Adipocyte (in vitro differentiated cells): Measurements from ENCODE around the gene TERC.

ENCODE experiments used
- DNase-seq: peaks from one replicate; pipeline ENCODE4 v3.0.0-alpha.2; 2015; ENCODE audit warnings: low read depth
- H3K27me3 ChIP-seq: replicated peaks from 2 replicates; pipeline ENCODE4 v1.7.0; 2013; ENCODE audit warnings: mild to moderate bottlenecking, low read length, moderate library complexity; ENCODE audit not compliant: control insufficient read depth, insufficient read depth
- H3K36me3 ChIP-seq: 2 replicates; pipeline ENCODE4 v1.7.0; 2013; ENCODE audit warnings: low read length, mild to moderate bottlenecking, moderate library complexity; ENCODE audit not compliant: control insufficient read depth, insufficient read depth, severe bottlenecking
- H3K4me1 ChIP-seq: 2 replicates; pipeline ENCODE4 v1.7.0; 2013; ENCODE audit warnings: mild to moderate bottlenecking, low read length, moderate library complexity; ENCODE audit not compliant: control insufficient read depth, insufficient read depth
- H3K4me3 ChIP-seq: 2 replicates; pipeline ENCODE4 v1.7.0; 2013; ENCODE audit warnings: mild to moderate bottlenecking, low read length, moderate library complexity
- H3K9ac ChIP-seq: 2 replicates; pipeline ENCODE4 v1.7.0; 2013; ENCODE audit warnings: mild to moderate bottlenecking, low read length, moderate library complexity
- H3K9me3 ChIP-seq: 2 replicates; pipeline ENCODE4 v1.7.0; 2013; ENCODE audit warnings: mild to moderate bottlenecking, low read length, moderate library complexity; ENCODE audit not compliant: control insufficient read depth

Gene TERC

DNA sequence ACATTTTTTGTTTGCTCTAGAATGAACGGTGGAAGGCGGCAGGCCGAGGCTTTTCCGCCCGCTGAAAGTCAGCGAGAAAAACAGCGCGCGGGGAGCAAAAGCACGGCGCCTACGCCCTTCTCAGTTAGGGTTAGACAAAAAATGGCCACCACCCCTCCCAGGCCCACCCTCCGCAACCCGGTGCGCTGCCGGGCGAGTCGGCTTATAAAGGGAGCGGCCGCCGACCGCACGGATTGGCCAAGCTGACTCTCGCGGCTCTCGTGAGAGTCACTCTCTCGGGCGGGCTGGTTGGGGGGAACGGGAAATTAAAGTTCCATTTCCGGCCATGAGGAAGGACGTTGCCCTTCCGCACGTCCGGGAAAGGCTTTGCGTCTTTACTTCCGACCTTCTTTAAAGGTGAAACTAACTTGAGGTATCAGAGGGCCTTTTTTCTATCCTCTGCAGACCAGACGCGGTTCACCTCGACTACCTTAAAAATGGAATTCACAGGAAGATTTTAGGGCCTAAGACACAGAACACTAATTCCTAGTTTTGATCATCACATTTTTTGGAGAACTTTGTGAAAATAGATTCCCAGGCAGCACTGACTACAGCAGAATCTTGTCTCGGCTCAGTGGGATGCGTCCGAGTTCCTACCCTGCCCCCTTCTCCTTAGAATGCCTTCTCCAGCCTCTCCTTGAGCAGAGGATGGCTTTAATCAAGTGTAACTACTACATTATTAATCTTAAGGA lies at the start of gene TERC:
TSS of gene TERC (minus strand) at position 179 of the 731 bp plus-strand sequence.
- DNase-seq: peak; percentile 94
- peaks cover 32% of the 10 kb centered on the region for H3K4me1 ChIP-seq
- no peaks in the 10 kb centered on the region for H3K27me3 ChIP-seq
- no peaks in the 10 kb centered on the region for H3K36me3 ChIP-seq
- peak within 1 kb of the TSS; percentile 99 for H3K9ac ChIP-seq
- H3K4me3 ChIP-seq: peak within 1 kb of the TSS; percentile 97
- peaks cover 4% of the 10 kb centered on the region for H3K9me3 ChIP-seq

DNA sequence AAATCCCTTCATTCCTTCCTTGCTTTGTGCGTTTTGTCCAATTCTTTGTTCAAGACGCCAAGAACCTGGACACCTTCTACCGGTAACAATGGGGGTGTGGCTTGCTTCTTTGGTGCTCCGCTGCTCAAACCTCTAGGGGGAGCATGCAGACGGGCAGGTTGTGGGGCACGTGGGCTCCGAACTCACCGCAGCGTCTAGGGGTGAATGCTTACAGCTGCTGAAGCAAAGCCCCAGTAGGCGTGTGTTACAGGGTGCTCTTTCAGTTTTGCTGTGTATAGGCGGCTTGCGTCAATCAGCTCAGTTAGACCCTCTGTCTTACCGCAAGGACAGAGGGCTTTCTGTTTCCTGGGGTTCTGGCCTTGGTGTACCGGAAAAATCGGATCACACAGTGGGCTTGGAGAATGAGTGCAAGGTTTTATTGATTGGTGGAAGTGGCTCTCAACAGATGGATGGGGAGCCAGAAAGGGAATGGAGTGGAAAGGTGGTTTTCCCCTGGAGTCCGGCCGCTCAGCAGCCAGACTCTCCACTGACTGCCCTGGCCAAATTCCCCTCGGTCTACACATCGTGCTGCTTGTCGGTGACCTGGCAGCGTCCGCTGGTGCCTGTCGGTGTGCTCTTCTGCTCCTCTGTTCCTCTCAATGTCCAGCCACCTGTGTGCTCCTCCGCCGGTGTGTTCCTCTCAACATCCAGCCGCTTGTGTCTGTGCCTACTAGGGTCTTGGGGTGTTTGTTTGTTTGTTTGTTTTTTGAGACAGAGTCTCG lies 49.1 kb upstream of the TERC start:
- Histone ChIP-seq H3K36me3 (no peaks in the 10 kb centered on the region), H3K4me1 (peaks cover 20% of the 10 kb centered on the region), H3K9ac (peak overlapping the region; percentile 79), H3K4me3 (peak overlapping the region; percentile 79), H3K9me3 (peaks cover 12% of the 10 kb centered on the region), H3K27me3 (no peaks in the 10 kb centered on the region)
- no peak for DNase-seq

DNA sequence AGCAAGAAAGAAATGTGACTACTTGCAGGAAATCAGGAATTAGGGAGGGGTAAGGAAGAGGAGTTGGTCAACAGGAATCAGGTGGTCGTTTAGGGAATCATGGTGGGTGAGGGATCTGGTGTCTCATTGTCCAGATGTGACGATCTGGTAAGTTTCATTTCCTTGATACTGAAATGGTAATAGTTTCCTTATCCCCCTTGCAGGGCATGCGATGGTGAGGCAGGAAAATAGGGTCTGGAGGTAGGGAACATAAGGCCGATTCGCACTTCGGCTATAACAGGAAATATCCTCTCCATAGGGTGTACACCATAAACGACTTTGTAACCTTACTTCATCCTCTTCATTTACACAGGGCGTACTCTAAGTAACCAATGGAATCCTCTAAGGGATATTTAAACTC lies 48.4 kb upstream of the TERC start:
- no peak for DNase-seq
- Histone ChIP-seq H3K4me1 (peaks cover 20% of the 10 kb centered on the region), H3K9ac (peak overlapping the region; percentile 79), H3K27me3 (no peaks in the 10 kb centered on the region), H3K9me3 (peaks cover 12% of the 10 kb centered on the region), H3K4me3 (peak overlapping the region; percentile 79), H3K36me3 (no peaks in the 10 kb centered on the region)

DNA sequence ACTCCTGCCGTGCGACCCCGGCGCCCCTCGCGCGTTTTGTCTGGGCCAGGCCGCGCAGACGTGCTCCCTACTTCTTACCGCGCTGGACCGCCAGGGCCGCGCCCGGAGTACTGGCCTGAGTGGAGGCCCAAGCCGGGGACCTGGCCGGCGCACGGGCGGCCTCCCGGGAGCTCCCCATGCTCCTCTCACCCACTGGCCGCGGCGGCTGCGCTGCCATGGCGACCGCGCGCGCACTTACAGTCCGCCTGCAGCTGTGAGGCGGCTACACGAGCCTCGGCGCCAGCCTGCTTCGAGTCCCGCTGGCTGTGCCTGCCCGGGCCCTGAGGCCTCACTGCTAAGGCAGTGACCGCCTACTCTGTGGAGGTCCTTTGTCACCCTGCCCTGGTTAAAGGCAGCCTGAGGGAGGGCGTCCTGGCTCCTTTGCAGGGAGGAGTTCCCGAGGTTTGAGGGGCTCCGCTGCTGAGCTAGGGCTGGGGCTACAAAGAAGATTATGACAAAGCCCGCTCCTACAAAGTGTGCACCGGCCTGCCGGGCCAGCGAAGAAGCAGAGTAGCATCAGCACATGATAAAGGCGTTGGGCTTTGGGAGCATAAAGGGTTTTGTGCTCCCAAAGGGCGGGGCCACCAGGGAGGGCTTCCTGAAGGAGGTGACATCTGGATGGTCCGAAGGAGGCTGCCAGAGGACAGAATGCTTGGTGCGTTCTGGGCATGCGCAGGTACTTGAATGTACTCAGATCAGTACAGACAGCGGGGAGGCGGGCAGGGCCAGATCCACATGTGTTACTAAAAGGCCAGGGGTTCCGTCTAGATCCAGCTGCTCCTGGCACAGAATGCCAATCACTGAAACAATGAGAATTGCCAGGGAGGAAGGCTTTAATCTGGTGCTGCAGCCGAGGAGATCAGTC lies 47.7 kb upstream of the TERC start, which contains the start of the genes LRRC34 and LRRIQ4:
TSS of gene LRRC34 (minus strand) at position 573 of the 904 bp plus-strand sequence. CDS start at position 217, 356 bp downstream.
TSS of gene LRRIQ4 (plus strand) at position 539 of the 904 bp plus-strand sequence. CDS start 9,052 bp downstream, outside the sequence.
- Histone ChIP-seq H3K9ac (peak within 1 kb of the TSS; percentile 79), H3K4me1 (peaks cover 20% of the 10 kb centered on the region), H3K27me3 (no peaks in the 10 kb centered on the region), H3K4me3 (peak within 1 kb of the TSS; percentile 79), H3K36me3 (no peaks in the 10 kb centered on the region), H3K9me3 (peaks cover 12% of the 10 kb centered on the region)
- peak; percentile 84 for DNase-seq

DNA sequence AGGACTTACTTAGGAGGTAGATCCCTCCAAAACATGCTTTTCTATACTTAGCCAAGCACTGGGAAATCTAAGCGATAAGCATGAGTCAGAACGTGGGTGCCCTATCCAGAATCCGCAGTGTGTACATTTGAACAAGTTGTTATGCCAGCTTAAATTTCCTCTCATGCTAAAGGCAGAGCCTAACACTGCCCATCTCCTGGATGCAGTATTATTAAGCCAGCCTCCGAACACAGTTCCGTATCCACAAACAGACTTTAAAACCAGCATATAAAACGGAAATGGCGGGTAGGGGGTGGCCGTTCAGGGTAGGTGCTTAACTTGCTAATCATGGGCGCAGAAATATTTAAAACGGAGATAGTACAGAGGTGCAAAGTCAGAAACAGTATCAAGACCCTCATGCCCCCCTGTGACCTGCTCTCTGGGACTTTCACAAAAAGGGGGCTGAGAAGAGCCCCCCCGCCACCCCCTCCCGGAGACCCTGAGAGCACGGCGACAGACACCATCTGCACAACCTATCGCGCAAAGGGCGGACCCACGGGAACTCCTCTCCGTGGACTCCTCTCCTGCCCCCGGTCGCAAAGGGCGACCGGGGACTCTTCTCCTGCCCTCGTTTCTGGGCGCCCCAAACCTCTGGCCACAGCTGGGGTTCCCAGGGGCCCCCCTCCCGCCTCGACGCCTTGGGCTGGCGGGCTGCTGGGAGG lies 46.9 kb upstream of the TERC start:
- peaks cover 20% of the 10 kb centered on the region for H3K4me1 ChIP-seq
- H3K9ac ChIP-seq: peak overlapping the region; percentile 79
- DNase-seq: peak; percentile 78
- no peaks in the 10 kb centered on the region for H3K27me3 ChIP-seq
- H3K4me3 ChIP-seq: peak overlapping the region; percentile 79
- peaks cover 12% of the 10 kb centered on the region for H3K9me3 ChIP-seq
- H3K36me3 ChIP-seq: peaks cover 3% of the 10 kb centered on the region

- no peak for DNase-seq
- no peak overlapping the region for H3K4me3 ChIP-seq
- no peaks in the 10 kb centered on the region for H3K27me3 ChIP-seq
- peaks cover 20% of the 10 kb centered on the region for H3K4me1 ChIP-seq
- no peaks in the 10 kb centered on the region for H3K9me3 ChIP-seq
- H3K36me3 ChIP-seq: peaks cover 5% of the 10 kb centered on the region
- no peak overlapping the region for H3K9ac ChIP-seq
Observed at GRCh38 chr3:169809230-169809795, 44.5 kb upstream of the TERC start.

DNA sequence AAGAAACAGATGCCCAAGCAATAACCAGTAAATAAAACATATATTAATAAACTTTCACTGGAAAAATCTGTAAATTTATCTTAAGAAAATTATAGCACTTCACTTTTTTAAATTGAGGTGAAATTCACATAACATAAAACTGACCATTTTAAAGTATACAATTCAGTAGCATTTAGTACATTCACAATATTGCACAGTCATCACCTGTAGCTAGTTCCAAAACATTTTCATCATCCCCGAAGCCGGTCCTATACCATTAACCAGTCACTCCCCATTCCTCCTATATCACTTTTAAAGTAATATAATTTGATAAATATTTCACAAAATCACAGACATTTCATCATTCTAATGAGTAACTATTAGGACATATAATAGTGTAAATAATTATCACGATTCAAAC lies 39.8 kb upstream of the TERC start:
- DNase-seq: no peak
- Histone ChIP-seq H3K4me3 (no peak overlapping the region), H3K36me3 (peaks cover 30% of the 10 kb centered on the region), H3K27me3 (no peaks in the 10 kb centered on the region), H3K4me1 (no peaks in the 10 kb centered on the region), H3K9me3 (no peaks in the 10 kb centered on the region), H3K9ac (no peak overlapping the region)

GRCh38 chr3:169792359-169792758 lies 27.5 kb upstream of the TERC start:
- Histone ChIP-seq H3K9ac (no peak overlapping the region), H3K4me3 (no peak overlapping the region), H3K36me3 (peaks cover 39% of the 10 kb centered on the region), H3K4me1 (no peaks in the 10 kb centered on the region), H3K27me3 (no peaks in the 10 kb centered on the region), H3K9me3 (no peaks in the 10 kb centered on the region)
- DNase-seq: no peak

DNA sequence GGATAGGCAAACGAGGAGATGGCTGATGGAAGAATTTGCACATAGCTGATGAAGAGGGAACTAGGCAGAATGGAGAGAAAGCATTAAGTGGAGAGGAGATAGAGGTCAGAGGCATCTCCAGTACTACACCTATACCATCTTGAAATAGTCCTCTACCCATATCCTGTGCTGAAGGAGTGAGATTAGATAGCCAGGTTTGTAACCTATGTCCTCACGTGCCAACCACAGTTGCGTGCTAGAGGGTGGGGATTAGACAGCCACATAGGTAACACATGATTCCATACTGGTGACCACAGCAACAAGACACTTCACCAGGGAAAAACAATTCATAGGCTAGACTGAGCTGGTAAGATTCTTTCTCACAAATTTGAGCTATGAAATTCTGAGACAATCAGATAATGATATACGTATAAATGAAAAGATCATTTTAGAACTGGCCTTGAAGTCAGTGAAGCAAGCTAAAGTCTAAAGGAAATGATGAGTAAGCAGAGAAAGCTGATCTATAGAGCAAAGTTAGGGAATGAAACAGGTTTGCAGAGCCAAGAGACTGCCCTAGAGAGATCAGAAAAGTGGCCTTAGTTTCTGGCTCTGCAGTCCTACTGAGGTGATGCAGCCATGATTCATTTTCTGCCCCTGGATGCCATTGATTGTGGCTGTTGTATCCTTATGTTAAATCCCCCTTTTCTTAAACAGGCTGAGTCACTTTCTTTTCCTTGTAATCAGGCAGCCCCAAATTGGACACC lies 26.0 kb upstream of the TERC start:
- H3K9me3 ChIP-seq: no peaks in the 10 kb centered on the region
- no peaks in the 10 kb centered on the region for H3K4me1 ChIP-seq
- peaks cover 54% of the 10 kb centered on the region for H3K36me3 ChIP-seq
- no peak overlapping the region for H3K4me3 ChIP-seq
- H3K9ac ChIP-seq: no peak overlapping the region
- H3K27me3 ChIP-seq: no peaks in the 10 kb centered on the region
- no peak for DNase-seq

GRCh38 chr3:169790219-169790618 lies 25.4 kb upstream of the TERC start:
- Histone ChIP-seq H3K9ac (no peak overlapping the region), H3K4me1 (no peaks in the 10 kb centered on the region), H3K4me3 (no peak overlapping the region), H3K36me3 (peaks cover 61% of the 10 kb centered on the region), H3K27me3 (no peaks in the 10 kb centered on the region), H3K9me3 (no peaks in the 10 kb centered on the region)
- DNase-seq: no peak
